ENCODE results near the gene CELSR1.

CELSR1 gene

DNA sequence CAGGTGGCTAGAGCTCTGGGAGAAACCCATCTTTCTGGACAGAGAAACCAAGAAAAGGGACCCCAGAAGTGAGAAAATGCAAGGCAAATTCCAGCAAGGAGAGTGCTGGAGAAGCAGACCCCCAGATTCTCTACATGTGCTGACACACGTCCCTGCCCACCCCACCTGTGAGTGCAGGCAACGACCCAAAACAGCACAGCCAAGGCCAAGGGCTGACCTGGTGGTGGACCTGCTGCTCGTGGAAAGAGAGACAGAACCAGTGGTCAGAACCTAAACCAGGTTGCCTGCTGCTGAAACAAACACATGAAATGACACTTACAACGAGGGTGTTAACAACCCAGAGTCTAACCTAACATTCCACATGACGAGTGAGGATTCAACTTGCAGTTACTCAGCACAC lies 177.3 kb downstream of the CELSR1 start:
- DNase-seq = no peak

DNA sequence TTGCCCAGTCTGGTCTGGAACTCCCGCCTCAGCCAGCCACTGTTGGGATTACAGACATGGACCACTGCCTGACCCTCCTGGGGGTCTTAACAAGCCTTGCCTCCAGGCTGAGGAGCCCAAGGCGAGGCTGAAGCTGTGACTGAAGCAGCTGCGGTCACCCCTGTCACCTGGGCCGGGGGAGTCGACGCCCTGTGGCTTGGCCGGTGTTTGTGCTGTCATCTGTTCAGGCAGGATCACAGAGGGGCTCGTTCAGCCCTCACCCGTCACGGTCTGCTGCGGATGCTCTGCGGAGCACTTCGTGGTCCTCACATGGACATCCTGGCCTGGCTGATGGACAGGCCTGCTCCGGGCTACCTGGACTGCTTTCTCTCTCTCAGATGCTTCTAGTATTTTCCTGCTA lies 178.1 kb downstream of the CELSR1 start:
- no peak for DNase-seq

DNA sequence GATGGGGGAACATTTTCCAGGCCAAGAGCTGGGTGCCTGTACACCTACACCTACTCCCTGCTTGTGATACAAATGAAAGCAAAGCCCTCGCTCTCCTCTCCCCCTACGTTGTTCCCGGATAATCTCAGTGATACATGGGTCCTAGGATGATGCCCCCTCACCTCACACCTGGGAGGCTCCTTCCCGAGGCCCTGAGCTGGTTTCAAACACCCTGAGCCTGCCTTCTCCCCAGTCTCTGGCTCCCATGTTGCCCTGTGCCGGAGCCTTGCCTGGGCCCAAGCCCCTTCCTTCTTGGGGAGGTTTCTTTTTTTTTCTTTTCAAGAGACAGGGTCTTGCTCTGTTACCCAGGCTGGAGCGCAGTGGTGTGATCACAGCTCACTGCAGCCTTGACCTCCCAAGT lies 178.7 kb downstream of the CELSR1 start:
- DNase-seq = no peak

DNA sequence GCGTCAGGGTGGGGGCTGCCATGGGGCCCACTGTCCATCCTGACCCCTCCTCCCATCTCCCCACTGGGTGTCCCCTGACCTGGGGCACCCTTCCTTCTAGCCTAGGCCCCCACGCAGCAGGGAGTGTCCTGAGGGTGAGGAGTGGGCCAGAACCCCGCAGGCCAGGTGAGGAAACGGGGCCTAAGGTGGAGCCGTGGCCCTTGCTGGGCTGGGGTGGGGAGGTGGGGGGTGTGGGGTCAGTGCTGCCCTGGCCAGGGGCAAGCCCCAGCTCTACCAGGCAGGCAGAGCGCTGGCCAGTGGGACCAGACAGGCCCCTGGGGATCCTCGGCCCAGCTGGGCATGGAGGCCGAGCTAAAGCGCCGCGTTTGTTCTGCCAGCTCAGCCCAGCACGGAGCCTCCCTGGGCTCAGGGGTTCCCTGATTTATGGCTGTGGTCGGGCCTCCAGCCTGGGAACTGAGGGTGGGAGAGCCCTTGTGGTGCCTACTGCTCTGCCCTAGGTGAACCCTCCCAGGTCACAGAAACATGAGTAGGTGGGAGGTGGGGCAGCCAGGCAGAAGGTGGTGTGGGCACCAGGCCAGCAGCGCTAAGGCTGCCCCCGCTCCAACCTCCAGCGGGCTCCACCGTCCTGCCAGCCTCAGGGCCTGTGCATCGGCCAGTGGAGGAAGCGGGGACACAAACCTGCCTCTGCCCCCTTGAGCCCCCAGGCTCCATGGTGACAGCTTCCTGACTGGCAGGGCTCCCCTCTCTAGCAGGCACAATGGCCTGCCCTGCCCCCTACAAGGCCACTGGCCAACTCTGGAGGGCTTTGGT lies 179.5 kb downstream of the CELSR1 start:
- DNase-seq = no peak

DNA sequence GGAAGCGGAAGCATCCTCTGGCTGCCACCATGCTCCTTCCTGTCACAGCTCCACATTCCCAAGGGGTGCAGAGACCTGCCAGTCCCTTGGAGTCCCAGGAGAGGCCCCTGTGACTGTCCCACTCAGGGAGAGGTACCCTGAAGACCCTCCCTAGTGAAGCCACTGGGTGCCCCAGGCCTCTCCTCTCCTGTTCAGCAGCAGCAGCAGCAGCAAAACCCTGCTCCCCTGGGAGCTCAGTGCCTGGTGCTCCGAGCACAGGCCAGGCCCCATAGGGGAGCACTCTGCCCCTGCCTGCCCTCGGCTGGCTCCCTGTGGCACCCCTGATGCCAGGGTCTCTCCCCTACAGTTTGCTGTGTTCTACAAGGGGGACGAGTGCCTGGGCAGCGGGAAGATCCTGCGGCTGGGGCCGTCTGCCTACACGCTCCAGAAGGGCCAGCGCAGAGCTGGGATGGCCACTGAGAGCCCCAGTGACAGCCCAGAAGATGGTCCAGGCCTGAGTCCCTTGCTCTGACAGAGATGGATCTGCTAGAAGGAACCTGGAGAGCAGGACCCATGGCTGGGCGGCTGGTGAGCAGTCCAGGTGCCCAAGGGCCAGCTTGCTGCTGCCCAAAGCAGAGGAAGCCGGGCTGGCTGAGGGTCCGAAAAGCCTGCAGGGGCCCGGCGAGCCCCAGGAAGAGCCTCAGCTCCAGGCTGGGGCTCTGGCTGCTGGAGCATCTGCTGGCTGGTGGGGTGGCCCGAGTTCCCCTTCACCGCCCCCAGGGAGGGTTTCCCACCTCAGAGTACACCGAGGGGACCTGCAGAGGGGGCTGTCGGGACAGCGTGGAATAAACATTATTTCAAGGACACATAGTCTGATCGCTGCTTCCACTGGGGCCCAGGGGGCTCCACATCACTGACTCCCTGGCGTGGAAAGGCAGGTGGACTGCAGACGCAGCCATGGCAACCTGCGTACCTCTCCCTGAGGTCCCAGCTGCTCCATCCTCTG lies 180.6 kb downstream of the CELSR1 start:
- DNase-seq = no peak

DNA sequence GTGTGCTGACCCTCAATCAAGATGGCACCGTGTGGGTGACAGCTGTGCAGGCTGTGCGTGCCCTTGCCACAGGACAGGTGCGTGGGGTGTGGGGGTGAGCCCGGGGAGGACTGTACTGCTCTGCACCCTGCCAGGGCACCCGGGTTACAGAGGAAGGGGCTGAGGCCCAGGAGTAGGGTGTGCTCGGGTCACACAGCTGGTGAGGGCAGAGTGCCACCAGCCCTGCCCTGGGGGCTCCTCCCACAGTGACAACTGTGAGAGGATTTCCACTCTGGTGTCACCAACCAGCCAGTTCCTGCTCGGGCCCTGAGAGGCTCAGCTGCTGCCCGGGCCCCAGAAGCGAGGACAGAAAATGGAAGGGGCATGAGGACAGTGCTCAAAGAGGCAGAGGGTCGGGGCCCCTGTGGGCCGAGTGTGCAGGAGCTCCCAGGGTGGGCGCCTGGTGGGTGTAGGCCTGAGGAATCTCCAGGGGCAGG lies 181.4 kb downstream of the CELSR1 start:
- no peak for DNase-seq

DNA sequence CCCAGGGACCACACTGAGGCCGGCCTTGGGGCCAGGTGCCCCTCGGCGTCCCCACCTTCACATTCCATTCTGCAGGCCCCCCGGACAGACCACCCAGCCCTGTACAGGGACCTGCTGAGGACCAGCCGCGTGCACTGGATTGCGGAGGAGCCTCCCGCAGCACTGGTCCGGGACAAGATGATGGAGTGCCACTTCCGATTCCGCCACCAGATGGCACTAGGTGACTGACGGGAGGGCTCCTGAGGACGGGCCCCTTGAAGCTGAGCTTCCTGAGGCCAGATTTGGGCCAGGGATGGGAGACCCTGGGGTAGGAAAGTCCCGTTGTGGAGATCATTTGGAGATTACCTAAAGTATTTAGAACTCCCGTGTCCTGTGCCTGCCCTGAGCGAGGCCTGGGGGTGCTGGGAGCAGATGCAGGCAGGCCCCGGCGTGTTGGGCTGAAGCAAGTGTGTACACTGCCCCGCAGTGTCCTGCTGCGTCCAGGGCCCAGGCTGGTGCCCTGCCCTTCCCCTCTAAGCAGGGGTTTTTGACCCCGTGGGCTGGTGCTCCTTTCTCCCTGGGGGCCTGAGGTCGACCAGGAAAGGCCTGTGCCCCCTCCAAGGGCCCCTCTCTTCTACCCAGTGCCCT lies 181.9 kb downstream of the CELSR1 start:
- peak; percentile 58 for DNase-seq

DNA sequence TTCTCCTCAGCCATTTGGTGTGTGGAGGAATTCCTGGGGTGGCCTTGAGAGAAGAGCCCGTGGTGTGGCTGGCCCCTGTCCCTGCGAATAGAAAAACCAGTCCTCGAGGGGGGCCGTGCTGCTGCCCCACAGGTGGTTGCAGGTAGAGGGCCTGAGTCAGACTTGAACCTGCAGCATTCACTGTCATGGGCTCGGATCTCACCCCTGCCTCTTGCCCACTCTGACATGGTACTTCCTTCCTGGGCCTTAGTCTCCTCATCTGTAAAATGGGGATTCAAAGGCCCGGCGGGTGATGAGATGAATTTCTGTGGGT lies 182.5 kb downstream of the CELSR1 start:
- no peak for DNase-seq

DNA sequence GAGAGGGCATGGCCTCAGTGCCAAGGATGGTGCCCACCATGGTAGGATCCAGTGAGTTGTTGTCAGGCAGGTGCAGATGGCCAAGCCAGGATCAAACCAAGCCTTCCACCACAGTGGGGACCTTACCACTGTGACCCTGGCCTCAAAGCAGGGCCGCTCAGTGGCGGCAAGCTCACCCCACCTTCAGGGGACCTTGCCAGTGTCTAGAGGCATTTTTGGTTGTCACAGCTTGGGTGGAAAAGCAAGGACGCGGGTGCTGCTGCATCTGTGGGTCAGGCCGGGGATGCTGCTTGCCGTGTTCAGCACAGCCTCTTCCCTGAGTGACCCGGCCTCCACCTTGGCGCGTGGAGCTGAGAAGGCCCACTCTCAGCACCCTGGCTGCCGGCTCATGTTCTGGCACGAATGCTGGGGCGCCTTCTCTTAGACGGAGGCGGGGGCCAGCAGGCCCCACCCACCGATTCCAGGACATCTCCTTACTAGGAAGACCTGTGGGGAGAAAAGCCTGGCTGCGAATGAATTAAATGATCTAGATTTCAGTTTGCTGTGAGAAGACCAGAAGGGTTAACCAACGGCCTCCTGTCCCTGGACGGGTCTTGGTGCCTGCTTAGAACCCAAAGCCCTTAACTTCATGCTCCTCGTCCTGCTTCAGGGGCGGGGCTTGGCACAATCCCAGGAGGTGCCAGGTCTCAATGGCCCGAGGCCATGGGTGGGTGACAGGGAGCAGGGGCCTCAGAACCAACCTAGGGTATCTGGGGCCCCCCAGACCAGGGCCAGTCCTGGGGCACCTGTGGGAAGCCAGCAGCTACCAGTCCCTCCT lies 183.0 kb downstream of the CELSR1 start:
- DNase-seq = no peak

DNA sequence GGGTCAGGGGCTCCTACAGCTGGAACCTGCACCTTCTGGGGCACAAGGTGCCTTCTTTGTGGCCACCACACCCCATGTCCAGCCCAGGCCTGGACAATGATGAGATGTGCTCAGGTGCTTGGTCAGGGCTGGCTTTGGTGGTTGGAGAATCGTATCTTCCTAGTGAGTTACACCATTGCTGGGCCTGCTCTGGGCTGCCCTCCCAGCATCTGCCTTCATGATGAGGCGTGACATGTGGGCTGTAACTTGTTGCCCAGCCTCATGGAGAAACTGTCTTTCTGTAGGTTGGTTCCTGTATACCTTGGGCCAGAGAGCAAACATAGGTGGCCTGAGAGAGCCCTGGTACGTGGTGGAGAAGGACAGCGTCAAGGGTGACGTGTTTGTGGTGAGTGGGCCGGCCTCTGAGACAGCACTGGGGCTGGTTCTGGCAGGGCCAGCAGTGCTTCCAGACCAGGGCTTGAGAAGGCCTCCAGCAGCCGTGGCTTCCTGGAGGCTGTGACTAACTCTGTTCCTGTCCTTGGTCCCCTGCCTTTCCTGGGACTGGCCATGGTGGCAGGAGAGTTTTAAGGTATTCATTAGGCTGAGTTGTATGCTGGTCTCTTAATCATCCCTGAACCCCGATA lies 183.8 kb downstream of the CELSR1 start:
- DNase-seq = no peak

DNA sequence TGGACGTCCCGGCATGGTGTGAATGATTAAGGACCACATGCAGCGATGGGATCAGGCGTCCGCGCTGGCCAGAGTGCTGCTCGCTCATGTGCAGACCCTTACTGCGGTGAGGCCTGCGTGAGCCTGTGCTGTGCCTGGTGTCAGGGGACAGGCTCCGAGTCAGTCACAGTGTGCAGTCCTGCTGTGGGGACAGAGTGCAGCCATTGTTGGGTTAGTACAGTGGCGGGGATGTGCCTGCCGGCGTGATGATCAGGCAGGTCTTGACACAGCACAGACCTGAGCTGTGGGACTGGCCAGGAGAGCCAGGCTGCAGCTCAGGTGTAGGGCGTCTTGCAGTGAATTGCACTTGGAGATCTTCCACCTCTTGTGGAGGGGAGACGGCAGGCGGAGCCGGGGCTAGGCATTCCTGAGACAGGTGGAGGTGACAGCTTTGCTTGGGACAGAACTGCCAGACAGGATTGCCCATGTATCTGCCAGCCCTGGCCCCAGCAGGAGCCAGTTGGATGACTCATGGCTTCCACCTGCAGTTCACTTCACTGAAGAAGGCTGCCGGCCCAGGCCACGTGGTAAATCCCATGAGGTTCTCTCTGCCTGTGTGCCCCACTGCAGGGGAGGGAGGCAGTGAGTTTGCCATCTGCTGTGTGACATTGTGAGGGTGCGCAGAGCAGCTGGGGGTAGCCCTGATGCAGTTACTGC lies 184.6 kb downstream of the CELSR1 start:
- peak; percentile 95 for DNase-seq

DNA sequence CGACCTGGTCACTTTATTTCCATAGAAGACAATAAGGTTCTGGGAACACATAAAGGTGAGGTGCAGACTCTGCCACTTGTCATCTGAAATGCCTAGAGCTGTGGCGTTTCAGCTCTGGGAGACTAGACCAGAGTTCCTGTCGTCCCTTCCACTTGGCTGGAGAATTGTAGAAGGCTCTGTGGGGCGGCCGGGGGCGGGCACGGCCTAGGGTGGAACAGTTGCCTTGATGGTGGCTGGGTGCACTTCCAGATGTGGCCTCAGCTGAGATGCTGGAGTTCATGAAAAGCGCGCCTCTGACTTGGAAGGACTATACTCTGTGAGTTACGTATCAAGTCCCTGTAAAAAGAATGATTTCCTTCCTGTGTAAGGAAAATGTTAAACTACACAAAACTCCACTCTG lies 185.1 kb downstream of the CELSR1 start:
- DNase-seq = no peak

DNA sequence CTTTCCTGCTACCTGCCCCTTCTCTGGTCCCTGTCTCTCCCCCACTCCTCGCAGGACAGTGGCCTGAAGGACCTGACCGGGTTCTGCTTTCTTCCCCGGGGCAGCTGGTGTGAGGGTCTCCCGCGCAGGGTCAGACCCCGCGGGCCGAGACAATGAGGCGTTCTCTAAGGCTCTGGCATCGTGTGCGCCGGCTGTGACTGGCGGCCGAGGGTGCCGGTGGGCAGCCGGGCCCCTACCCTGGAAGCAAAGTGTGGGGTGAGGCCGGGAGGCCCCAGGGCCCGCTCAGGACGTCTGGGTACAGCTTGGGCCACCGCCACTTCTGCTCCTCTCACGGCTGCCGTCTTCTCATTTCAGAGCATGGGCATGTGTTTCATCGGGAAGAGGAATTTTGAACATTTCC lies 185.7 kb downstream of the CELSR1 start:
- no peak for DNase-seq

DNA sequence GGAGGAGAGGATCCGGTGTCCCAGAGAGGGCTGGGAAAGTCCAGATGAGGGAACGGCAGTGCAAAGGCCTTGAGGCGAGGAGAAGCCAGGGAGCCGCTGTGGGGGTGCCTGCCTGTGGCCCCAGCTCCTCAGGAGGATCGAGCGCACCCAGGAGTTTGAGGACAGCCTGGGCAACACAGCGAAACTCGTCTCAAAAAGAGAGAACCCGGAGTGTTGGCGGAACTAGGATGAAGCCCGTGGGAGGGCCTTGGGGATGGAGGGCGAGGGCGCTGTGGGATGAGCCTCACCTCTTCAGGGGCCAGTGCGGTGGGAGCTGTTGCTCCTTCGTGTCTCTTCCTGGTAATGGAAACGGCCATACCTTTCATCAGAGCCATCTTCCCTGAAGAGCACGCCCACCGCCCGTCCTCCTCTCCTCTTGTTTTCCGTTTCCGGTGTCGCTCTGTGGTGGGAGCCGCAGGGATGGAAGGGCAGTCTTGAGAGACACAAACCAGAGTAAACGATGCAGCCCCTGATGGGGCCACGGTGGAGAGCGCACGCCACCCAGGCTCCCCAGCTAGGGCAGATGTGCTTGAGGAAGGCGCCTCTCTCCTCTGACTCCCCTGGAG lies 186.2 kb downstream of the CELSR1 start:
- DNase-seq = no peak

DNA sequence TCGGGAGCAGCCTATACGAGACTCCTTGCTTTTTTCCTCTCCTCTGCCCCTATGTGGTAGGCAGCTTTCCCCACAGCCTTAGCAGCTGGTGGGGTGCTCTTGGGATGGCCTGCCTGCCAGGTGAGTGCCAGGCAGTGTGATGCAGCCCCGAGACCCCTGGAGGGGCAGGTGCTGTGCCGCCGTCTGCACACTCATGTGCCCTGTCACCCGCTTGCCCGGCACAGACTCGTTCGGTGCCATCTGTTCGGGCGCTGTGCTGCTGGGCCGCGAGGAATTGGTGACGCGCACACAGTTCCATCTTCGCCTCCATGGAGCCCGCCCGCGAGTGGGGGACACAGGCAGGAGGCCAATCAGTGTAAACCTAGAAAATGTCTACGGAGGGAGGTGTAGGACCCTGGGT lies 186.8 kb downstream of the CELSR1 start:
- DNase-seq = no peak

DNA sequence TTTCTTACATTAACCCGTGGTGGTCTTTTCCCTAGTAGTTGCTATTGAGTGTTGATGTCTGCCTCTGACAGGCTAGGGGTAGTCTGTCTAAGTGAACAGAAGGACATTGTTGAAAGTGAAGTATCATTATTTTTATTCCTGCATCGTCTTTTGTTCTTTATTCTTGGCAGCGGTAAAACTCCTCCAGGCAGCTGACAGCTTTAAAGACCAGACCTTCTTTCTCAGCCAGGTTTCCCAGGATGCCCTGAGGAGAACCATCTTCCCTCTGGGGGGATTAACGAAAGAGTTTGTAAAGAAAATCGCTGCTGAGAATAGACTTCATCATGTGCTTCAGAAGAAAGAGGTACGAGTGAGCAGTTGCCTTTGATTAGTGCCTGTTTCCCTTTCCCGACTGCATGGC lies 187.3 kb downstream of the CELSR1 start:
- no peak for DNase-seq

DNA sequence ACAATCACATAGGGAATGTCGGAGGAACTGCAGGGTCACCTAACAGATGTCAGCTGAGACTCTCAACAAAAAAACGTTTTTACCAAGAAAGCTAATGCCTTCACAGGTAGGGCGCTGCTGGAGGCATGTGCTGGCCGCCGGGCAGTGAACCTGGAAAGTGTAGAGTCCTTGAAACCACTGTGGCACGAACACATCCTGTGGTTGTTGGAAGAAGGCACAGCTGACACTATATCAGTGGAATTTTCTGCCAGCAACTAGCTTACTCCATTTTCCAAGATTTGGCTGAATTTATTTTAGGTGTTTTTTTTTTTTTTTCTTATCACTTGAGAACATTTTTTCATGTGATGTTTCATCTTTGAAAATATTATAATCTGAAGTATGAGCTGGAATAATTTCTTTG lies 187.7 kb downstream of the CELSR1 start:
- no peak for DNase-seq

DNA sequence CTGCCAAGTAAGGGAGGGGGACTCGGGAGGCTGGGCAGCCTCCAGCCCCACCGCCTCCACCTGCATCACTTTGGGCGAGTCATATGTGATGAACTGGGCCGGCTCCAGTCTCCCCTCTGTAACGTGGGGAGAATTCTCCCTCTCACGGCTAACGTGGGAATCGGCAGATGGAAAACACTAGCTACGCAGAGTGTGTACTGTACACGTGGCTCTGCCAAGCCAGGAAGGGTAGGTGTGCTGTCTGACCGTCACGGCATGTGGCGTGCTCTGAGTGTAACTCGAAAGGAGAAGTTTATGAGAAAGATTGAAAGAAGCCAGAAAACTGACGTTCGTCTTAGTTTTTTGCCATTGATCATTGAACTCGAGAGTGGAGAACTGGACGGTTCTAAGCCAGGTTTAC lies 188.2 kb downstream of the CELSR1 start:
- no peak for DNase-seq

DNA sequence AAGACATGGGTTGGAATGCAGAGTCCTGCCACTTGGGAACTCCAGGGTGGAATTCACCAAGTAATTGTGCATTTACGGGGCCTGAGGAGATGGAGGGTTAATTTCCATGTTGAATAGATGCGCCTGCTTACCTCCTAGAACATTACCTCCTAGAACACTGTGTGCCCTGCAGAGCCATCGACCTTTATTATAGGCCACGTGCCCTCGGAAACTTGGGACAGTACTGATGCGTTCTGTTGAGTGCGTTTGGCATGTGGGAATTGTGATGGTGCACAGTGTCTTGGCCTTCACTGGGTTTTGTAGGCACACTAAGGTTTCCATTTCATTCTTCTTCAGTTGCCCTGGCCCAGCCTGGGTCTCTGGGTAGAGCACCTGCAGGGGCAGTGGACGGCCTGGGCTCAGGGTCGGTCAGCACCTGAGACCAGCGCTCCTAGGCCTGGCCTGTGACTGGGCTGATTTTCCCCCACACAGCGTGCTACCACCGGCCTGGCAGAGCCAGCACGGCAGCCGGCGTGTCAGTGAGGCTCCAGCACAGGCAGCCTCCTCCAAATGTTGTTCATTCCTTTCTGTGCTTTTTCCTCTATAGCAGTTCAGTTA lies 189.2 kb downstream of the CELSR1 start:
- no peak for DNase-seq

DNA sequence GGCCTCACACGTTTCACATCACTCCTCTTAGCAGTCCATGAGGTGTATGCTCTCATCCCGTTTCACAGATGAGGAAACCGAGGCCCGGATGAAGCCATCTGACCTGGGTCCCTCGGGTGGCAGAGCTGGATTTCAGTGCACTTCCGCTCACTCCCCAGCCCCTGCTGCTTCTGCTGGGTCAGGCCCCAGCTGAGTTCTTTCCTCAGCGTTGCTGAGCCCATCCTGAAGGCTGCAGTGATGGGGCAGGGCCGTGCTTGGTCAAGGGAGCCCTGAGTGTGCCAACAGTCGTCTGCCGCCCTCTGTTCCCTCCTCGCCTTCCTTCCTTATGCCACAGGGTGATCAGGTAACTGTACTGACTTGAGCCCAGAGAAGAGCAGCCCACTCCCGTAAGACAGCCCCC lies 189.8 kb downstream of the CELSR1 start:
- DNase-seq = no peak
